NCI-H2107 treated with DMSO at 0.1 percent for 48 hours (cell line): ENCODE data around the gene RACGAP1.

Source experiments
- DNase-seq: peaks from one replicate; lab custom pipeline; 2025; ENCODE audit not compliant: unreplicated experiment; lab: John Stamatoyannopoulos, UW

Gene RACGAP1

DNA sequence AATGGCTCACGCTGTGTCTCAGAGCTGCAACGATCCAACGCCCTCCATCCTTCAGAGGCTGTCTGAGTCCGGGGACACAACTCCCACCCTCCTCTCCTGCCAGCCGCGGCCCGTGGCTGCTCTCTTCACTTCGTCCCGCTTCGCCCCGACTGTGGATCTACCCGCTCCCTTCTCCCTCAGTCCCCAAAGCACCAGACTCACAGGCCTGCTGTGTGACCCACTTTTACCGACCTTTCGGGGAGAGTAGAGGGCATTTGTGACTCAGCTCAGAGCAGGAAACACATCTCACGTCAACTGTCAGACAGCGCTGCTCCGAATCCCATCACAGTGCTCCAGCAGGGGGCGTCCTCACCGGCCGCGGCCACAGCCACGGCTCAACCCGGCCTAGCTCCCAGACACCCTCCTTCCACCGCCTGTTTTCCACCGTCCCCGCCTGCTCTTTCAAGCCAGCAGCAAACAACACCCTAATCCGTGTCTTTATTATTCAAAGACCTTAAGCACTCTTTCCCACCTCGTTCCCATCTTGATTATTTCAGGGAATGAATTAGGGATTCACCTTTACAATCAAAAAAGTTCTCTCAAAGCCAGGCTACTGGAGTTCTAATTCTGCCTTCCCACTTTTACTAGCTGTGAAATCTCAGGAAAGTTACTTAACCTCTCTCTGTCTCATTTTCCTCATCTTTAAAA is 79.8 kb downstream of the RACGAP1 start:
- no peak for DNase-seq

DNA sequence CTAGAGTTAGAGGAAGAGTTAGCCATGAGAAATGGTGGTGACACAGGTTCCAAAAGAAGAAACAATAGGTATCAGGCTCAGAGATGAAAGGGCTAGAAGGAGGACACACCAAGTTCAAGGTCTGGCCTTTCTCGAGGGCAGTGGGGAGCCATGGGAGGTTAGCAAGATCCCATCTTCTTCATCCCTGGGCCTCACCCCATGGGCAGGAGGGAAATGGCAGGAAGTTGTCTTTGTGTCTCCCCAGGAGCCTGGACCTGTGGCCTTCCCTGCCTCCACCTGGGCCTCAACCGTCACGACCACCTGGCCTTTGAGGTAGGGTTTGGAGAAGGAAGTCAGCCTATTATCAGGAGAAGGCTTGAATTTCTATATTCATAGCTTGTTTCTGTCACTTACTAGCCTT is 80.6 kb downstream of the RACGAP1 start:
- DNase-seq = no peak

DNA sequence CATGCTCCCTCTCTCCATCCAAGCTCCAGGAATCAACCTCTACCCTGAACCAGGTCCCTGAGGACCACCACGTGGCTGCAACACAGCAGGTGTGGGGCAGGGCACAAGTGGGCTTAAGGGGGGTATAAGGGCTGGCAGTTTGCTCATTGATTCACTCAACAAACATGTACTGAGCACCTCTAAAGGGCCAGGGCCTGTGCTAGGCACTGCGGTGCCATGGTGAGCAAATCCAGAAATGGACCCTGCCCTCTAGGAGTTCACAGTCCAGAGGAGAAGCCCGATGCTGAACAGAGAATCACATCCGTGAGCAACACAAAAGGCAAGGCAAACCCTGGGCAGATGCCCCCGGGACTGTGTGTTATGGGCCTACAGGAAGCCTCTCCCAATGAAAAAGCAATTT is 81.2 kb downstream of the RACGAP1 start:
- no peak for DNase-seq

DNA sequence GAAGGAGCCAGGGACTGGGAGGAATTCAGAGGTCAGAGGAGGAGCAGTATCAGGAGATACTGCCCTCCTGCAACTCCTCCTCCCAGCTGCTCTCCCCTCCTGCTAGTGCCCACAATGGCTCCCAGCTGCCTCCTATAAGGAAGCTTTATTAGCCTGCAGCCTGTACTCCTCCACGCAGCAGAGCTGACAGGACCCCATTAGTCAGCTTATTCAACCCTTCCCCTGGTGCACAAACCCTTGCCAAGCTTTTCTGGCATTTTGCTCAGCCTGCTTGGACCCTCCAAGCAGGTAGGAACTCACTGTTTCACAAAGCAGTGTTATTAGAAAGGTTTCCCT is 81.7 kb downstream of the RACGAP1 start:
- no peak for DNase-seq

DNA sequence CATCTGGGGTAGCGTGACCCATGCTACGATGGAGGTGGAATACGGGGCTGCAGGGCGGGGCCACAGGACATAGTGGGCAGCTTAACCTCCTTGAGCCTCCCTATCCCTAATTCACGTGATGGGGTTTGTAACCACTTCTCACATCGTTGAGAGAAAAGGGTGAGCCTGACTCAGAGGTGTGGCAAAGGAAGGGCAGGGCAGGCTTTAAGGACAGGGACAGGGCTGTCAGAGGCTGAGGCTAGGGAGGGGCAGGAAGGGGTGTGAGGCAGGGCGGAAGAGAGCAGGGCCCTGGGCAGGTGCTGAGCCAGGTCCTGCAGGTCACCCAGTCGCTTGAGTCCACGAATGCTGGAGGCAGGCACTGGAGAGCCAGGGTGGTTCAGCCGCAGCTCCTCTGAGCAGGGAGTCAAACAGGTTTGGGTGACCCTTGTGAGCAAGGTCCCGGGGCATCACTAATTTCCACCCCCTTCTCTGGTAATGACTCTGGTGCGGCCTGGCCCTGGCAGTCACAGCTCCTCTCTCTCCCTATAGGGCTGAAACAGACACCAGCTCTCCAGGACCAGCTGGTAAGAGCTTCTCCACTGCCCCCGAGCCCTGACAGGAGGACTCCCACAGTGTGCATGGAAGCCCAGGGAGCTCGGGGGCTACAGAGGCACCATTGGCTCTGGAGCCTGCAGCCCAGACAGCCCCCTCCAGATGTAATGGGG is 82.2 kb downstream of the RACGAP1 start:
- no peak for DNase-seq

DNA sequence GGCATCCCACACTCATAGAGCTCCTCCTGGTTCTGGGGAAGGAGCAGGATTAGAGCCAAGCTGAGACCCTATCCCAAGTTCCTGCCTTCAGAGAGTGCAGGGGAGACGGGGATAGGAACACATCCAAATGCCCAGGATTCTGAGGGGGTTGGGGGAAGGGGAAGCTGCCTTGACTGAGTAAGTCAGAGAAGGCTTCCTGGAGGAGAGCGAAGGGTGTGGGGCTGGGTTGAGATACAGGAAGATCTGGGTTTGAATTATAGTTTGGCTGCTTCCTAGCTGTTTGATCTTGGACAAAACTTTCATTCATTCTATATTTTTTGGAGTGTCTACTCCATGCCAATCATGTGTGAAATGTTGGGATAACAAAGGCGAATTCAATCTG is 82.8 kb downstream of the RACGAP1 start:
- DNase-seq = no peak

DNA sequence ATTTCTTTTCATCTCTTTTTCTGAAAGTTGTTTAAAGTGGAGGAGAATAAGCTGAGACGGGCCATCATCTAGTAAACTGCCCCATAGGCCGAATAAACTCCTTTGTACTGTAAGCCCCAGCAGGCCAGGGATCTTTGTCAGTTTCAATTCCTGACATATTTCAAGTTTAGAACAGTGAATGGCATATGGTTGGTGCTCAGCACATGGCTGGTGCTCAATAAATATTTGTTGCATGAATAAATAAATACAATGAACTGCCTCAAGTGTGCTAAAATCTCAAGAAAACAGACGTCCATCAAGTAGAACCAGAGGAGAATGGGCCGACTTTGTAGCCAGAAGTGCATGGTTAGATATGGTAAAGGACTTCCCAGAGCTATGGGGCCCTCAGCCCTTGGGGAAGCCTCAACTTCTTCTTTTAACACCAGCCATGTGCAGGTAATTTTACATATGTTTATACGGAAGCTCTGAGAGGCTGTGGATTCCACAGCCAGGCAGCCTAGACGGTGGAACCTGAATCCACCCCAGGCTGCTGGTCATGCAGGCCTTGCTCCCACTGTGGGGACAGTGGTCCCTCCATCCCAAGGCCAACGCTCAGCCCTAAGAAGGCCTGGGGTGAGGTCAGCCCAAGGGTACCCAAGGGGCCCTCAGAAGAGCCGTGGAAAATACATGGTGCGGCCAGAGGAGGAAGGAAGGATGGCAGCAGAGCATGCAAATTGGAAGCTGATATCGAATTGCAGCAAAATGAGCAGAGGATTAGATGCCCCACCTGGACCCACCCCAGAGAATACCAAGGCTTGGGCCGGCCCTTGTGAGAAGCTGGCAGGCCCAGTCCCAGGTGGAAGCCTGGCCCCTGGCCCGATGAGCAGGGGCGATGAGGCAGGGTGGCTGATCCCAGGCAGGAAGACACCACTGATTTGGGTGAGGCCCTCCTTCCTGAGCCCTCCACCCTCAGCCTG is 83.5 kb downstream of the RACGAP1 start:
- DNase-seq = no peak

DNA sequence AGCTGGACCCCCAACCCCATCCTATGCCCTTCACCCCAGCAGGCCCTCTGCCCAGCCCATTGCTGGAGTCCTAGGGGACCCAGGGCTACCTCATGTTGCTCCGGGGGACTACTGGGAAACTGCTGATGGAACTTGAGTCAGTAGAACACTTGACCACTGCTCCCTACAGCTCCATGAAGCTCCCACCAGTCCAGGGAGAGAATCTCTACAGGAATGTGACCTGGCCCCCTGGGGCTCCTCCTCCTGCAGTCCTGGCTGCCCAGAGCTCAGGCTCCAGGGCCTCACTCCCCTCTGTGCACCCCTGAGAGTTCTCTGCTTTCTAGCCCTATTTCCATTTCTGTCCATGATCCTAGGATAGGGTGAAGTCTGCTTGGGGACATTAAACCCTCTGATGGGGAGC is 85.6 kb downstream of the RACGAP1 start:
- DNase-seq = no peak

DNA sequence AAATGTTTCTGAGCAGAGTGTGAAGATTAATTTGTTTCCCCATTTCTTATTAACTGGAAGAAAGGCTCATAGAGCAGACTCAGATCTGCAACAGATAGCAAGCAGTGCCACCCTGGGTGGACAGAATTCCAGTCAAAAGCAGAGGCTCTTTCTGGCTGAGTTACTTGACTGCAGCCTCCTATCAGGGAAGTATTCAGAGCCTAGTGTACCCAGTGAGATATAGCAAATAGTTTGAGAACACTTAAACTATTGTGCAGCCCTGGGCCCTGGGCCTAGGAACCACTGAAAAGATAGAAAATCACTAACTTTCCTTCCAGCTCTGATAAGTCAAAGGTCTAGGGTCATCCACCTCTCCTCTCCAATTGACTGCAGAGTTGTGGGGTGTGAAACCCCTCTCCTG is 86.0 kb downstream of the RACGAP1 start:
- no peak for DNase-seq
